HG03558 (cell line): ENCODE data around the gene CCDC85B.

Experiments used
- ATAC-seq: cut with Tn5 transposase; IDR thresholded peaks from one replicate; pipeline ENCODE4 v1.9.1; 2021; ENCODE audit warnings: moderate number of reproducible peaks; ENCODE audit not compliant: unreplicated experiment; ENCODE audit errors: extremely low read depth

CCDC85B gene

DNA sequence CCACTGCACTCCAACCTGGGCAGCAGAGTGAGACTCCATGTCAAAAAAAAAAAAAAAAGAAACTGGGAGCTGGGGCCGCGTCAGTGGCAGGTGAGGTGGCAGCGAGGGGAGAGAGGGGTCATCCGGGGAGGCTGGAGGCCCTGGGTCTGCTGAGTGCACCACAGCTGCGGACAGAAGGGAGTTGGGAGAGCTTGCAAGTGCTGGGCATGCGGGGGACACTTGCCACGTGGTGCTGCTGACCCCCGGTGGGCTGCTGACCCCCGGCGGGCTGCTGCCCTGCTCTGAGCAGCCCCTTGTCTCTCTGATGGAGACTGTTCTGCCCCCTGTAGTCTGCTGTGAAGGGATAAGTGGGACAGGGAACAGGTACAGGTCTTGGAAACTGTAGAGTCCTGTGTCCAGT is 31.4 kb downstream of the CCDC85B start:
- ATAC-seq: no peak

DNA sequence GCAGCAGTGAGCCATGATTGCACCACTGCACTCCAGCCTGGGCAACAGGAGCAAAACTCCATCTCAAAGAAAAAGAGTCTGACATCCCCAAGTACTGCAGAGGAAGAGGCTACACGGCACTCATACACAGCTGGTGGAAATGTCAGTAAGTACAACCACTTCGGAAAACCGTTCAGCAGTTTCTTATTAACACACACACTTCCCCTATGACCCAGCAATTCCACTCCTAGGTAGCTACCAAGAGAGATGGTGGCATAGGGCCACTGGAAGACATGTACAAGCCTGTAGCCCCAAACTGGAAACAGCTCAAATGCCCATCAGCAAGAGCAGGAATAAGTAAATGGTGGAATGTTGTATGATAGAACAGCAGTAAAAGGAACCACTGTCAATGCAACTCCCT is 32.1 kb downstream of the CCDC85B start:
- no peak for ATAC-seq

DNA sequence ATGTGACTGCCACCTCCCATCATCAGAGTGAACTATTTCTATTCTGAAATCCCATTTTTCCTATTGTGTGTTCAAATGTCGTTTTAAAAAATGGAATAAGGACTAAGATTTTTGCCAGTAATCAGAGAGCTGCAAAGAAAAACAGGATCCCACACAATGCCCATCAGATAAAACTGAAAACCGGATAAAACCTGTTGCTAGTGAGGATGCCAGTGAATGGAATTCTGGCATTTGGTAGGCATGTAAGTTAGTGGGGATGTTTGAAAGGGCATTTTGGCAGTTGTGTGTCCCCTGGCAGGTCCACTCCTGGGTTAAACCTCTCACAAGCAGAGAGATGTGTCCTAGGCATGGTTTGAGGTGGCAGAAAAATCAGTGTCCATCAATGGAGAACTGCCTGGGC is 34.9 kb downstream of the CCDC85B start:
- no peak for ATAC-seq

DNA sequence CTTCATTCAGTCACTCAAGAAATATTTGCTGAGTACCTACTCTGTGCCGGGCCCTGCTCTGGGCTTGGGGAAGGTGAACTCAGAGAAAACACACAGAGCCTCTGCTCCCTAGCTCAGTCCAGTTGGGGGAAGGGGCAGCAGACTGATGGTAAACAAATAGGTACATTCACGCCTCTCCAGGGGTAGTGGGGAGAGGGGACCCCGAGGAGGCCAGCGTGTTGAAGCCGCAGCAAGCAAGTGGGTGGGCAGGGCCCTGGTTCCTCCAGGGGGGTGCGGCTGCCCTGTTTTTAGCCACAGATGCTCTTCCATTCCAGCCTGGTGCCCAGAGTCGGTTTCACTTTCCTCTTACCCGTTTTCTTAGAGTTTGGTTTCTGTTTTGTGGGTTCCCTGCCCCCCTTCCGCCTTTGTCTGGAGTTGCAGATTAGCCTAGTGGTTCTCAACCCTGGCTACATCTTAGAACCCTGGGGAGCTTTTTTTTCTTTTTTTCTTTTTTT is 37.5 kb downstream of the CCDC85B start:
- no peak for ATAC-seq

DNA sequence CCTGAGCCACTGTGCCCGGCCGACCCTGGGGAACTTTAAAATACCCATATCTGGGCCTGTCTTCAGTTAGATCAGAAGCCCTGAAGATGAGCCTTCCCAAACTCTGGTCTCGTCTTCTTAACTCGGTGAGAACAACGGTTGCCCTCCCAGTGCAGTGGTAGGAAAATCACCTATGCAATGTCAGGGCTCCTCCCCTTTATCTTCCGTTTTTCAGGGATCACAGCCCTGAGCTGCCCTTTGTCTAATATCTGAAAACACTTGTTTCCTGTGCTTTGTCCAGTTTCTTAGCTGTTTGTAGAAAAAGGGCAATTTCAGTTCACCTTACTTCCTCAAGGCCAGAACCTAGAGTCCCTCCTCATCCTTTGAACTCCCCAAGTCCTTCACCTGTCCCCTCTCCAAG is 38.2 kb downstream of the CCDC85B start:
- ATAC-seq: no peak

DNA sequence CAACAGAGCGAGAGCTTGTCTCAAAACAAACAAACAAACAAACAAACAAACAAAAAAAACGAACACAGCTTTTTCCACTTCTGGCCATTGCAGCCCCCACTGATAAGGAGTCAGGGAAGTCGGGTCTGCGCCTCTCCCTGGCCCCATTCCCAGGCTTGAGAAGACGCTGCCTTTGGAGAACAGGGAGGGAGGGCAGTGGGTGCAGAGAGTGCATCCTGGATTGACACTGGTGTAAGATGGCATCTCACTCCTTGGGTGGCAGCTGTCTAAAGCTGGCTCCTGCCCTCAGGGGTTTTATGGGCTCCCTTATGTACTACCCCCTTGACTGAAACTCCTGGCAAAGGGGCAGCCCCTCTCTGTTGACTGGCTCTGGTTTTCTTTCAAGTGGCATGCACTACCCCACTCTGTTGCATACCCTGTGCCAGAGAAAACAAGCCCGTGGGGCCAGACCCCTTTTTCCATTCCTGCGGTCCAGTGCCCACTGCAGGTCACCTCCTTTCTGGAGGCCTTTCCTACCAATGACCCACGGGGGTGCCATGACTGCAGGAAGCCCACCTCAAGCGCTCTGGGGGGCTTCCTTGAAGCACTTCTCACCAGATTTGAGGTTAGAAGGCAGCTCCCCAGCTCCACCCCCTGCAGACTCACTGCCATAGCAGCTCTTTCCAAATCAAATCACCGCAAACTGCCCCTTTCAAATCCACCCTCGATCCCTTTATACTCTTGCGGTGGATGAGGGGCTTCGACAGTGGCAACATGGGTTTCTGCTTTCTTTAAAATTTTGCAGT is 41.5 kb downstream of the CCDC85B start:
- ATAC-seq: no peak

DNA sequence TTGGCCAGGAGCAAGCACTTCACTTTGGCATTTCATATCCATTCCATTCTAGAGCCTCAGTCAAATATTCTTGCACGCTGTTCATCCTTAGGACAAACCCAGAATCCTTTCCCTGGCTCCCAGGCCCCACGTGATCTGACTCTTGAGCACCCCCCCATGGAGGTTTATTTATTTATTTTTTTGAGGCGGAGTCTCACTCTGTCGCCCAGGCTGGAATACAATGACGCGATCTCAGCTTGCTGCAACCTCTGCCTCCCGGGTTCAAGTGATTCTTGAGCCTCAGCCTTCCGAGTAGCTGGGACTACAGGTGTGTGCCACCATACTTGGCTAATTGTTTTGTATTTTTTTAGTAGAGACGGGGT is 42.1 kb downstream of the CCDC85B start:
- no peak for ATAC-seq

DNA sequence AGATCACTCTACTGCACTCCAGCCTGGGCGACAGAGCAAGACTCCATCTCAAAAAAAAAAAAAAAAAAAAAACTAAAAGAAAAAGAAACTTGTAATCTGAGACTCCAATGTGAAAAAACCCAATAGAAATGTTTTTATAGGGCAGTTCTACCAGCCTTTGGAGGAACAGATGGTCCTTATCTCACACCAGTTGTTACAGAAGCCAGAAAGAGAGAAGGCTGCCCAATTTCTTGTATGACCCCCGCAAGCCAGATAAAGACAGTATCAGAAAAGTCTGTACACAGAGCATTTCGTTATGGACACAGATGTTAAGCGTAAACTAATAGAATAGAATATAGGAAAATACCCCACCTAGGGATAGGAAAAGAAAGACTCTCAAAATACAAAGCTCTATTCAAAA is 43.5 kb downstream of the CCDC85B start:
- ATAC-seq: no peak

DNA sequence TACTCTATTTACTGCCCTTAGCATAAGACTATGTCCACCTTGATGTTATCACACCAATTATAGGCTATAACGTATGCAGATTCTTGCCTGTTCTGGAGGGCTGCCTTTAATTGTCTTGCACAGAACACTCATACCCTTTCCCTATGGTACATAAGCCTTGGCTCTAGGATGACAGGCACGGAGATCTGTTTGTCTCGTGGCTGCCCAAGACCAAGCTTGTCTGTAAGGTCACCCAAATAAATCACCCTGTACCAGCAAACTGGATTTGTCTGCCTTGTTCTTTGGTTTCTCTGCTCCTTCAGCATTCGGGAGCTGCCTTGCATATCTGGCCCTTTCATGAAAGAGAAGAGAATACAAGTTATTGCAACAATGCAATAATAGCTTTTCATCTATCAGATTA is 47.3 kb downstream of the CCDC85B start:
- ATAC-seq: no peak
